ENCODE data around the gene TMEM117. TPM values are rescaled to one million over a fixed set of nuclear protein-coding genes. Genes with fewer than 3 reads are reported as not detected.
"Not testable (repeated sequence)": the region's sequence is repeated elsewhere in the genome, so short reads cannot be mapped to it uniquely, and the experiment has no call there.

The TMEM117 gene
- total RNA-seq, 1 experiment from 2014 or later, result 5.3 TPM

- DNase-seq (ENCODE audit: low read depth), result no peak
Observed at GRCh38 chr12:44206045-44206444, 370.2 kb downstream of the TMEM117 start.

DNA sequence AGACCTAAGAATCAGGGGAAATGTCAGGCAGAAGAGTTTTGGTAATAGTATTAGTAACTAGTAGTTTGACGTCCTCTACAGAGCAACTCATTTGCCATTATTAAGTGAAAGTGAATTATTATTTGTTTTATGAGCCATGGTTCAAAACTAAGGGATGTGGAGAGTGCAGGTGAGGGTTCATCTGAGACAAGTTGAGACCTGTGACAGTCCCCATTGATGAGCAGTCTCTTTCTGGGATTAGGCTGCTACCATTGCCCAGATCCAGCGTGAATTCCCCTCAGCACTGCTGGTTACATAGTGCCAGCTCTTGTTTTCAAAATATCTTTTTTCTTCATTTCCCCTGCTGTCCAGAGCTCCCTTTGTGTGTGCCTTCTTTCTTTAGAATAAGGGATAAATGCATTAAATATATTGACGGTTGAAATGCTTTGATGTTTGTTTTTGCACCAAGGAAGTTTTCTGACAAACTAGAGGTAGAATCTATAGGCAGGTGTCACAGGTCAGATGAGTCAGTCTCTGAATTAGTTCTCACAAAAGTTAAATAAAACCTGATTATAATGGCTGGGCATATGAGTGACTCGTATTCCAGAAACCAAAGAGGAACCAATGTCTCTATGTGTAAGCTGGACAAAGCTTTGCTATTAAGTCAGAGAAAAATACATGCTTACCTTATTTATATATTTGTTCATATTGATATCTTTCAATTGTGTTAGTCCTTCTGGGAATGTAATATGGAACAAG, 381.4 kb downstream of the TMEM117 start:
- peak; percentile 3 for DNase-seq (ENCODE audit: low read depth)

DNA sequence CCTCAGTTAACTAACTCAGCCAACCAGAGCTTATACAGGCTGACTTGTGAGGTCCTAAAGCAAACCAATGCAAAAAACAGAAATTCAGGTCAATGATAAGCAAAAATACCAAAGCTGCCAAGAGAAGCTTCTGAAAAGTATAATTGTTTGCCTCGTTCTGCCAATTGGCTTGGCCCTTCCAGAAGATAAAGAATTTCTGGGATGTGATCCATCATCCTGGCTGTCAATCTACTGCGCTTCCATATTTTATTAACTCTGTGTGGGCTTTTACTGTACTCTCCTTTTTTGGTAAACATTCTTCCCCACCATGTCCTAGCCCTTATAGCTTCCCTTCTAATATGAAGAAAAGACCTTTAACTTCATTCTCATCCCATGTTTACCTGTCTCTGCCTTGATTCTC, 387.9 kb downstream of the TMEM117 start:
- DNase-seq (ENCODE audit: low read depth), result no peak

GRCh38 chr12:44224399-44225148, 388.7 kb downstream of the TMEM117 start:
- DNase-seq (ENCODE audit: low read depth), result peak; percentile 40

DNA sequence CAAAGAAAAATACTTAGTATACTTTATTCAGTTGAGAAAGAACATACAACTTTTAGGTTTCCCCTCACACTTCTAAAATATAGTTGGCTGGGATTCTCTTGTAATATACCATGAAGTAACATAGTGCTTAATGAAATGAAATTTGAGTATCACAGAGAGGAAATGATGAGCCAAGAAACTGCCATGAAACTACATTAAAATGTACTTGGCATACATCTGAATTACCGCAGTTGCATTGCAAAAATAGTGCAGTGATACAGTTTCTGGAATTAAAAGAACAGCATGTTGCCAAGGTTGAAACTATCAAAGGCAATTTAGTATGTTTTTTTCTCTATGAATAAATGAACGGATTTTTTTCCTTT, 389.2 kb downstream of the TMEM117 start:
- DNase-seq (ENCODE audit: low read depth), result no peak

DNA sequence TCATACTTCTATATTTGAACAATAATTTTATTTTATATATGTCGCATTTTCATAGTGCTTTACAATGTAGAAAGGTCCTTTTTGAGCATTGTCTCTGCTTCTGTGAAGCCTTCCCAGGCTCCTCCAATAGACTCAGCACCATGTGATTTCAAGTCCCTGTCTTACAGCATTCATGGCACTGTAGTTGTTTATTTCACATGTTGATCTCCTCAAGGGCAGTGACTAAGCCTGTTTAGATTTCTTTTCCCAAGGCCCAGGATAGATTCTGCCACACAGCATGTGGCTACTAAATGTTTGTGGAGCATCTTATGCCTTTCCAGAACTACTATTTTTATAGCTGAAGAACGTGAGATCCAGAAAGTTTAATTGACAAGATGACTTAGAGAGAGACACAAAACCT, 391.7 kb downstream of the TMEM117 start:
- no peak for DNase-seq (ENCODE audit: low read depth)

GRCh38 chr12:44229846-44230245, 394.0 kb downstream of the TMEM117 start:
- no peak for DNase-seq (ENCODE audit: low read depth)

DNA sequence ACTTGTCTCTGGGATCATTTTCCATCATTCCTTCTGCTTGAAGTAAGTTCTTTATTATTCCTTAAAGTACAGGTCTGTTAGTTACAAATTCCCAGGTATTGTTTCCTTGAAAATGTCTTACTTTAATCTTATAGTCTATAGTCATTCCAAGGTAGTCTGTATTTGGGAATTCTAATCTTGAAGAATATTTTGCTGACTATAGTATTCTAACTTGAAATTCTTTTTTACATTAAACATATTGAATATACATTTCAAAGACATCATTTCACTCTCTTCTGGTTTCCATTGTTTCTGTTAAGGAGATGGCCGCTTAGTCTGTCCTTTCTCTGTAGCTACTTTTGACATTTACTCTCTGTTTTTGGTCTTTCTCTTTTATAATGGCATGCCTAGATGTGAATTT, 399.8 kb downstream of the TMEM117 start:
- no peak for DNase-seq (ENCODE audit: low read depth)

- DNase-seq (ENCODE audit: low read depth), result no peak
Observed at GRCh38 chr12:44240186-44240585, 404.3 kb downstream of the TMEM117 start.

DNA sequence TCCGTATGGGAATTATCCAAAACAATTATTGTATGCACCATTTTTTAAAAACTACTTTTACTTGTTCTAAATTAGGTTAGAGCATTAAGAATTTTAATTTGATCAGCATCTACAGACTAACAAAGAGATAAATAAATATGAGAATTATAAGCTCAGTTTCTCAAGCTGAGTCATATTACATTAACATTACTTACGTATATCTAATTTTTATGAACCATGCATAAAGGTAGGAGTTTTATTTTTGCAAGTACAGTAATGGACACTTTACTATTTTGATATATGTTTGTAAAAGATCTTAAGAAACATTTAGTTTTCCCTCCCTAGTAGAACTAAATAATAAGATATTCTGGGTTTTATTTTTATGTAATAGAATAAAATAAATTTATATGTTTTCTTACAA, 410.1 kb downstream of the TMEM117 start:
- DNase-seq (ENCODE audit: low read depth), result no peak

DNA sequence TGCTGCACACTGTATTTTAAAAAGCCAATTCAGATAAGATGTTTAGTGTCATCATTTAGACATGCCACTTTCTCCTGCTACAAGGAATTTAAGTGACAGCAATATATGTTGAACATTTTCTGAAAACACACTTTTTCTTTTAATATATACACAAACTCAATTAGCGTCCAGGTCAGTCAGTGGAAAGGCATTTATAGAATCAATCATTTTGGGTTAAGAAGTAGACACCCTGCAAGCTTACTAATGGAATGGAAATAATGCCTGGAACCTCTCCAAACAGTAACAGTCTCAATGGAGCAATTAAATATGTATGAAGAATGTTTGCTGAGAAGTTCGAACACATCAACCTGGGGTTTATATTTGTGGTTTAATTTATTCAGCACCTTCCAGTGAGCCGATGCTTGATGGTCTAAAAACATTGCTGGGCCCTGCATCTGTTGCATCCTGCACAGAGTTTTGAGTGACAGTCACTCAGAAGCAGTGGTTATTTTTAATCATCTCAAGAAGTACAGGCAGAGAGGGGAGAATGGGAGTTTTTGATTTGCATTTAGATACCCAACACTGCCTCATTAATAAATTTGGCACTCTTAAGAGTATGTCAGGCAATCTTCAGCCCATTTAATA, 410.7 kb downstream of the TMEM117 start:
- DNase-seq (ENCODE audit: low read depth), result no peak

GRCh38 chr12:44247588-44247987, 411.7 kb downstream of the TMEM117 start:
- DNase-seq (ENCODE audit: low read depth), result no peak

GRCh38 chr12:44248436-44248835, 412.6 kb downstream of the TMEM117 start:
- no peak for DNase-seq (ENCODE audit: low read depth)

GRCh38 chr12:44250440-44250839, 414.6 kb downstream of the TMEM117 start:
- not testable (repeated sequence) for DNase-seq (ENCODE audit: low read depth)

DNA sequence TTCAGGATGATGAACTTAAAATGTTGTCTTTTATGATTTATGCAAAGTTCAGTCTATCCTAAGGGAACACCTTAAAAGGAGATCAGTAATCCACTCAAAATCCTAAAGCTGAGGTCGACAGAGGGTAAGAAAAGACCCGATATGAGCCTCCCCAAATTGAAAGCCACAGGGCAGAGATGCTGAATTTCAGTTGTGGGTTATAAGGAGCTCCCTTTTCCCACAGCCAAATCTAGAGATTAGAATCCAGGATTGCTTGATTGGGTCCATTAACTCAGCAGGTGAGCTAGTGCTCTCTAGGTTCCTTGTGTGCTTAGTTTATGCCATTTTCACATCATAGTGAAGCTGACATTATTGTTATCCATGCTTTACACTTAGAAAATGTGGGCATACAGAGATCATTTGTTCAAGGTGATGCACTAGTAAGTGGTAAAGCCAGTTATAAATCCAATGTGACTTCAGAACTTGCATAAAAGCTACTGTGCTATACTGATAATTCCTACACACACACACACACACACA, 417.5 kb downstream of the TMEM117 start:
- DNase-seq (ENCODE audit: low read depth), result no peak

DNA sequence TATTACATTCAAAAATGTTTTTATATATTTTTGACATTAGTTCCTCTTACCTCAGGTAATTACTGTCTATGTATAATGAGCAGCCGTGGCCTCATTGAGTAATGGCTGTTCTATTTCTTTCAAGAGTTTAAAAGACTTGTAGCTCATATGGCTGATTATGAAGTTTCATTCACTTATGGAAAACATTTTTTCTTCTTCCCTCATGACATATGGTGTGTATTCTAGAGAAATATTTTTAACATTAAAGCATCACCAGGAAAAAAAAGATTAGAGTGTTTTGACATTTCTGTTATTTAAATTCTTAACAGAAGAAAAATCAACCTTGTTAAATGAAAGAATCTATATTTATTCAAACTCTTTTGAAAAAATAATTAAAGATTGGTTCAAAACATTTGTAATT, 422.4 kb downstream of the TMEM117 start:
- DNase-seq (ENCODE audit: low read depth), result no peak

DNA sequence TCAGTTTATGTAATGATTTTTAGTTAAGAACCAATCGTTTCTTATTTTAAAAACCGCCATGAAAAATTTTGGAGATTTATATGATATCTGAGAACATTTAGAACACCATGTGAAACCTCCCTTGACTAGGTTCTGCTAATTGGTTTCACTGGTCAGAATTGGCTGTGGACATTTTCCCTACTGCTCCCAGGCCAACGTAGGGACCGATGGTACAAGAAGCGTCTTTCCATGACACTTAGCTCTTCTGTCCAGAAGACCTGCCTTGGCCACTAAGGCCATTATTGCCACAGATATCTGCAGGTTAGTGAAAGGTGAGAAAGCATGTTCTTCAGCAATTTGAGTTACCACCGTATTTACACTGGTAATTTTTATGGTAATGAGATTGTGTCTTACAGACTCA, 424.0 kb downstream of the TMEM117 start:
- no peak for DNase-seq (ENCODE audit: low read depth)

GRCh38 chr12:44260581-44260980, 424.7 kb downstream of the TMEM117 start:
- no peak for DNase-seq (ENCODE audit: low read depth)

- DNase-seq (ENCODE audit: low read depth), result no peak
Observed at GRCh38 chr12:44285321-44285960, 449.6 kb downstream of the TMEM117 start.

DNA sequence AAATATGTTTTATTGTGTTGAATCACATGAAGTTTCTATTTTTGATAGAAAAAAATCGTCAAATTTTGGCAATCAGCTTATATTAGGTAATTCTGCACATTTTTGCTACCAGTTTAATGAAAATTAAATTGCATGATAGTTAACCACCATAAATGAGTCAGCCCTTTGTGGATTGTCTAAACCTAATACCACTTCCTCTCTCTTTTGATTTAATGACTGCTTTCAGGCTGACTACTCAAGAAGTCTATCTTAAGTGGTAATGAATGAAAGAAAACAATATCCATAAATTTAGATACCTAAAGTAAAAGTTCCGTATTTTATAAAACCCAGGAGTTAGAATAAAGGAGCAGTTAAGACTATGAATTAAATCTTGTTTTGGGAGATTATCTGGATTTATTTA, 450.5 kb downstream of the TMEM117 start:
- peak; percentile 63 for DNase-seq (ENCODE audit: low read depth)

- DNase-seq (ENCODE audit: low read depth), result no peak
Observed at GRCh38 chr12:44286821-44287505, 451.1 kb downstream of the TMEM117 start.
